WTC11 (cell line): ENCODE data around the gene OASL. TPM values are rescaled to one million over a fixed set of nuclear protein-coding genes. Genes with fewer than 3 reads are reported as not detected.
A peak's percentile ranks its signal among the peaks of the same experiment; 100 is the strongest.

ENCODE experiments used
- ATAC-seq: fragments of 200-7000 bp; cut with Tn5 transposase; 2 replicates; pipeline ENCODE4 v1.10.0; 2021; ENCODE audit warnings: mild to moderate bottlenecking, moderate library complexity
- CTCF ChIA-PET: fragments of 300-600 bp; sonication (Branson Sonifier 250); formaldehyde crosslinking; loops from one replicate; lab custom pipeline; 2021; ENCODE audit warnings: antibody characterized with exemption; lab: Charles Lee
- POLR2A ChIA-PET: fragments of 350-600 bp; sonication (Branson Sonifier 250); formaldehyde crosslinking; loops from one replicate; lab custom pipeline; 2021; ENCODE audit warnings: antibody characterized with exemption; lab: Charles Lee
- DNase-seq: peaks from one replicate; pipeline ENCODE4 v3.0.0; 2021; ENCODE audit warnings: low spot score
- H3K27ac Mint-ChIP-seq: 2 replicates; pipeline ENCODE4 v1.8.0; 2021; ENCODE audit warnings: mixed read lengths
- H3K27me3 Mint-ChIP-seq: 2 replicates; pipeline ENCODE4 v1.8.0; 2021; ENCODE audit warnings: low read depth, mild to moderate bottlenecking, moderate library complexity, mixed read lengths
- H3K36me3 Mint-ChIP-seq: 2 replicates; pipeline ENCODE4 v1.8.0; 2021; ENCODE audit warnings: mixed read lengths
- H3K4me1 Mint-ChIP-seq: 2 replicates; pipeline ENCODE4 v1.8.0; 2022; ENCODE audit warnings: mixed read lengths
- H3K4me3 Mint-ChIP-seq: 2 replicates; pipeline ENCODE4 v1.8.0; 2021; ENCODE audit warnings: mild to moderate bottlenecking, moderate library complexity, mixed read lengths
- H3K9me3 Mint-ChIP-seq: 2 replicates; pipeline ENCODE4 v1.8.0; 2021; ENCODE audit warnings: mixed read lengths
- CBFB ChIP-seq: sonication (generic); formaldehyde crosslinking; IDR thresholded peaks from 2 replicates; pipeline ENCODE4 v1.8.1; 2022; ENCODE audit warnings: mild to moderate bottlenecking, low read depth, missing genetic modification reagents
- CREB1 ChIP-seq: sonication (generic); formaldehyde crosslinking; IDR thresholded peaks from 2 replicates; pipeline ENCODE4 v1.8.0; 2023; ENCODE audit warnings: mild to moderate bottlenecking, missing genetic modification reagents
- CREM ChIP-seq: sonication (generic); formaldehyde crosslinking; IDR thresholded peaks from 2 replicates; pipeline ENCODE4 v1.8.1; 2022; ENCODE audit warnings: mild to moderate bottlenecking, missing genetic modification reagents, moderate library complexity
- E2F5 ChIP-seq: sonication (generic); formaldehyde crosslinking; IDR thresholded peaks from 2 replicates; pipeline ENCODE4 v1.8.1; 2022; ENCODE audit warnings: mild to moderate bottlenecking, moderate library complexity, missing genetic modification reagents
- ELF4 ChIP-seq: sonication (generic); formaldehyde crosslinking; IDR thresholded peaks from 2 replicates; pipeline ENCODE4 v1.8.1; 2022; ENCODE audit warnings: low read depth, mild to moderate bottlenecking, moderate library complexity, missing genetic modification reagents
- FOXP1 ChIP-seq: sonication (generic); formaldehyde crosslinking; IDR thresholded peaks from 2 replicates; pipeline ENCODE4 v1.8.0; 2022; ENCODE audit warnings: missing genetic modification reagents, mild to moderate bottlenecking, moderate library complexity, borderline replicate concordance
- GABPB1 ChIP-seq: sonication (generic); formaldehyde crosslinking; IDR thresholded peaks from 2 replicates; pipeline ENCODE4 v1.8.1; 2023; ENCODE audit warnings: mild to moderate bottlenecking, missing genetic modification reagents
- GRHL2 ChIP-seq: fragments of 250-450 bp; sonication (Bioruptor Pico); IDR thresholded peaks from 2 replicates; pipeline ENCODE4 v1.8.0; 2022; ENCODE audit warnings: mild to moderate bottlenecking, moderate library complexity; ENCODE audit not compliant: insufficient replicate concordance, severe bottlenecking
- HMGA2 ChIP-seq: fragments of 250-450 bp; sonication (Bioruptor Pico); IDR thresholded peaks from 2 replicates; pipeline ENCODE4 v1.4.0; 2021; ENCODE audit warnings: mild to moderate bottlenecking, moderate library complexity
- MAX ChIP-seq: sonication (generic); formaldehyde crosslinking; IDR thresholded peaks from 2 replicates; pipeline ENCODE4 v1.8.0; 2022; ENCODE audit warnings: mild to moderate bottlenecking, missing genetic modification reagents
- MXD4 ChIP-seq: fragments of 250-450 bp; sonication (Bioruptor Pico); IDR thresholded peaks from 2 replicates; pipeline ENCODE4 v1.8.0; 2021; ENCODE audit warnings: mild to moderate bottlenecking, moderate library complexity, borderline replicate concordance
- MYBL2 ChIP-seq: sonication (generic); formaldehyde crosslinking; IDR thresholded peaks from 2 replicates; pipeline ENCODE4 v1.8.1; 2023; ENCODE audit warnings: mild to moderate bottlenecking, moderate library complexity, missing genetic modification reagents
- NFATC4 ChIP-seq: fragments of 250-450 bp; sonication (Bioruptor Pico); IDR thresholded peaks from 2 replicates; pipeline ENCODE4 v1.9.0; 2021; ENCODE audit warnings: mild to moderate bottlenecking
- NFE2L1 ChIP-seq: sonication (generic); formaldehyde crosslinking; IDR thresholded peaks from 2 replicates; pipeline ENCODE4 v1.8.1; 2023; ENCODE audit warnings: missing genetic modification reagents
- NR1H2 ChIP-seq: sonication (generic); formaldehyde crosslinking; IDR thresholded peaks from 2 replicates; pipeline ENCODE4 v1.9.0; 2021; ENCODE audit warnings: mild to moderate bottlenecking, moderate library complexity, missing genetic modification reagents
- NR2C2 ChIP-seq: sonication (generic); formaldehyde crosslinking; IDR thresholded peaks from 2 replicates; pipeline ENCODE4 v1.8.0; 2022; ENCODE audit warnings: mild to moderate bottlenecking, missing genetic modification reagents
- OVOL2 ChIP-seq: fragments of 250-450 bp; sonication (Bioruptor Pico); IDR thresholded peaks from 2 replicates; pipeline ENCODE4 v1.9.0; 2021; ENCODE audit warnings: mild to moderate bottlenecking, borderline replicate concordance
- RELA ChIP-seq: sonication (generic); formaldehyde crosslinking; IDR thresholded peaks from 2 replicates; pipeline ENCODE4 v1.8.1; 2022; ENCODE audit warnings: missing genetic modification reagents, mild to moderate bottlenecking, borderline replicate concordance
- SMAD4 ChIP-seq: sonication (generic); formaldehyde crosslinking; IDR thresholded peaks from 2 replicates; pipeline ENCODE4 v1.8.0; 2022; ENCODE audit warnings: mild to moderate bottlenecking, missing genetic modification reagents
- STAT6 ChIP-seq: sonication (generic); formaldehyde crosslinking; conservative IDR thresholded peaks from 2 replicates; pipeline ENCODE4 v1.8.1; 2023; ENCODE audit warnings: mild to moderate bottlenecking, low read depth, missing genetic modification reagents, moderate library complexity
- TEAD1 ChIP-seq: sonication (generic); formaldehyde crosslinking; IDR thresholded peaks from 2 replicates; pipeline ENCODE4 v1.8.0; 2022; ENCODE audit warnings: mild to moderate bottlenecking, missing genetic modification reagents
- TP53 ChIP-seq: sonication (generic); formaldehyde crosslinking; IDR thresholded peaks from 2 replicates; pipeline ENCODE4 v1.8.1; 2023; ENCODE audit warnings: mild to moderate bottlenecking, missing genetic modification reagents
- ZBTB21 ChIP-seq: sonication (generic); formaldehyde crosslinking; IDR thresholded peaks from 2 replicates; pipeline ENCODE4 v1.8.1; 2023; ENCODE audit warnings: mild to moderate bottlenecking, missing genetic modification reagents, borderline replicate concordance
- ZNF121 ChIP-seq: sonication (generic); formaldehyde crosslinking; IDR thresholded peaks from 2 replicates; pipeline ENCODE4 v1.8.0; 2023; ENCODE audit warnings: missing genetic modification reagents
- ZNF232 ChIP-seq: sonication (generic); formaldehyde crosslinking; IDR thresholded peaks from 2 replicates; pipeline ENCODE4 v1.8.0; 2022; ENCODE audit warnings: mild to moderate bottlenecking, missing genetic modification reagents
- ZNF396 ChIP-seq: fragments of 250-450 bp; sonication (Bioruptor Pico); IDR thresholded peaks from 2 replicates; pipeline ENCODE4 v1.8.0; 2021; ENCODE audit warnings: mild to moderate bottlenecking, moderate library complexity, borderline replicate concordance
- ZNF512 ChIP-seq: sonication (generic); formaldehyde crosslinking; IDR thresholded peaks from 2 replicates; pipeline ENCODE4 v1.8.1; 2022; ENCODE audit warnings: missing genetic modification reagents, borderline replicate concordance
- ZNF671 ChIP-seq: fragments of 250-450 bp; sonication (Bioruptor Pico); IDR thresholded peaks from 2 replicates; pipeline ENCODE4 v1.8.0; 2021; ENCODE audit warnings: mild to moderate bottlenecking
- total RNA-seq: library from RNA; stranded (reverse); gene quantifications from 3 replicates; pipeline ENCODE4 v1.2.3, GENCODE V29; 2021
- TF ChIP-seq, protein P1 (sequence below): sonication (generic); formaldehyde crosslinking; IDR thresholded peaks from 2 replicates; pipeline ENCODE4 v1.8.1; 2023; ENCODE audit warnings: mild to moderate bottlenecking, missing genetic modification reagents, moderate library complexity
- TF ChIP-seq, protein P2 (sequence below): fragments of 250-450 bp; sonication (Bioruptor Pico); IDR thresholded peaks from 2 replicates; pipeline ENCODE4 v1.9.0; 2021; ENCODE audit warnings: mild to moderate bottlenecking

OASL gene
- total RNA-seq, 1 experiment from 2014 or later, result 0.28 TPM

DNA sequence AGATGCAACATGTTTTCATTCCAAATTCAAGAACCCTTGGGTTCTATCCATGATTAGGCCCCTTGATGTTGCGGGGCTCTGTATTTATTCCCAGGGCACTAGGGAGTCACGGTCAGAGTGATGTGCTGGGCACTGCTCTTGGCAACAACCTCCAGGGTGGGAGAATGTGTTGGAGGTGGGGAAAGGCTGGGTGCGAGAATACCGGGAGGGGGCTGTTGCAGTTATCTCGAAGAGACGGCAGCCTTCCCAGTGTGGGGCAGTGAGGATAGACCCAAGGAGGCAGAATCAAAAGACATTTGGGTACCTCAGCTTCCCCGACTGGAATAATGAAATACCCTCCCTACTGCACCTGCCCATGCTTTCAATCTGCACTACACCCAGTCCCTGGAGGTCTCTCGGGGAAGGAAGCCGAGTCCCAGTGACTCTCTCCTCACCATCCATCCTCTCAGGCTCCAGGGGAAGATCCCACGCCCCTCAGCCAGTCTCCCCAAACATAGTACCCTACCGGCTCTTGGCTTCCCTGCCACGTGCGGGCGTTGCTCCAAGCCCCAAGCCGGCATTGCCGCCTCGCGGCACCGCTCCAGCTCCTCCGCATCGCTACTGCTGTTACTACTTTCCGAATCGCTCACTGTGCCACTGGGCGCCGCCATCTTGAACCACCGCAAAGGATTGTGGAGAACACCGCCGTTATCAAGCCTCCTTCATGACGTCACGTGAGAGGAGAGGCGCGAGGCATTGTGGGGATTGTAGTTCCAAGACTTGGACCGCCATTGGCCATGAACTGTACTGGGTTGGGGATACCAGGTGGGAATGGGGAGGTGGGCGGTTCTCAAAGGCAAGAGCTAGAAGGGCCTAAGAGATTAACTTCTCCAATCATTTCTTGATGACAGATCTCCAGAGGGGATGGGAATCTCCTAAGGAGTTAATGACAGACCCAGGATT, 22.9 kb downstream of the OASL start, which contains the start of gene C12orf43 (continued):
- TF ChIP-seq FOXP1 (CRISPR knock-in tag) (0 out of 2 replicates have a peak, but pooled peaks have one; percentile 66), ZNF232 (CRISPR knock-in tag) (peak; percentile 54; the same call in 1 of the 2 replicates), ZNF671 (CRISPR knock-in tag) (no peak), GABPB1 (CRISPR knock-in tag) (peak; percentile 43; the same call in 1 of the 2 replicates), MXD4 (CRISPR knock-in tag) (no peak), TEAD1 (peak; percentile 39; the same call in 1 of the 2 replicates), SMAD4 (no peak), E2F5 (no peak), RELA (CRISPR knock-in tag) (no peak), ELF4 (no peak), CREM (peak; percentile 90; the same call in 1 of the 2 replicates), MAX (CRISPR knock-in tag) (peak; percentile 82), MYBL2 (0 out of 2 replicates have a peak, but pooled peaks have one; percentile 27), ZBTB21 (CRISPR knock-in tag) (peak; percentile 78; the same call in 1 of the 2 replicates)
- TF ChIP-seq, protein P1, sequence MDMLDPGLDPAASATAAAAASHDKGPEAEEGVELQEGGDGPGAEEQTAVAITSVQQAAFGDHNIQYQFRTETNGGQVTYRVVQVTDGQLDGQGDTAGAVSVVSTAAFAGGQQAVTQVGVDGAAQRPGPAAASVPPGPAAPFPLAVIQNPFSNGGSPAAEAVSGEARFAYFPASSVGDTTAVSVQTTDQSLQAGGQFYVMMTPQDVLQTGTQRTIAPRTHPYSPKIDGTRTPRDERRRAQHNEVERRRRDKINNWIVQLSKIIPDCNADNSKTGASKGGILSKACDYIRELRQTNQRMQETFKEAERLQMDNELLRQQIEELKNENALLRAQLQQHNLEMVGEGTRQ (CRISPR knock-in tag), result peak; percentile 94
- TF ChIP-seq, protein P2, sequence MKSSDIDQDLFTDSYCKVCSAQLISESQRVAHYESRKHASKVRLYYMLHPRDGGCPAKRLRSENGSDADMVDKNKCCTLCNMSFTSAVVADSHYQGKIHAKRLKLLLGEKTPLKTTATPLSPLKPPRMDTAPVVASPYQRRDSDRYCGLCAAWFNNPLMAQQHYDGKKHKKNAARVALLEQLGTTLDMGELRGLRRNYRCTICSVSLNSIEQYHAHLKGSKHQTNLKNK (CRISPR knock-in tag), result no peak

GRCh38 chr12:121013715-121014114, 25.3 kb downstream of the OASL start:
- peak overlapping the region; percentile 12; the same call in 1 of the 2 replicates for H3K4me3 Mint-ChIP-seq
- CTCF ChIA-PET, result interaction anchor here (0.6 to 1.5 kb wide), 2 partner anchors 8 to 9 kb away, joined by 4 read pairs; no protein-coding TSS in a partner anchor
- no peaks in the 10 kb centered on the region for H3K9me3 Mint-ChIP-seq
- POLR2A ChIA-PET, result interaction anchor here (0.7 kb wide), 1 partner anchor 249 kb away, joined by 3 read pairs; no protein-coding TSS in a partner anchor
- H3K4me1 Mint-ChIP-seq, result peaks cover 10% of the 10 kb centered on the region
- ATAC-seq, result no peak
- H3K27me3 Mint-ChIP-seq, result no peaks in the 10 kb centered on the region
- DNase-seq, result no peak
- H3K36me3 Mint-ChIP-seq, result peaks cover 26% of the 10 kb centered on the region
- H3K27ac Mint-ChIP-seq, result no peak overlapping the region
- TF ChIP-seq CREB1 (CRISPR knock-in tag), result no peak
- TF ChIP-seq OVOL2, result no peak
- no peak for TF ChIP-seq FOXP1 (CRISPR knock-in tag)
- TF ChIP-seq ZNF396, result no peak
- no peak for TF ChIP-seq NFE2L1 (CRISPR knock-in tag)
- TF ChIP-seq STAT6, result no peak
- TF ChIP-seq HMGA2 (CRISPR knock-in tag), result no peak
- no peak for TF ChIP-seq ZNF512 (CRISPR knock-in tag)
- TF ChIP-seq CBFB, result no peak
- TF ChIP-seq GRHL2, result no peak
- no peak for TF ChIP-seq CREM
- no peak for TF ChIP-seq NFATC4 (CRISPR knock-in tag)
- TF ChIP-seq NR1H2 (CRISPR knock-in tag), result no peak
- no peak for TF ChIP-seq TP53
- no peak for TF ChIP-seq ZNF121 (CRISPR knock-in tag)
- no peak for TF ChIP-seq NR2C2
